Urinary bladder (tissue), 2 donors: ENCODE results near the gene EHBP1L1. TPM values are rescaled to one million over a fixed set of nuclear protein-coding genes. Genes with fewer than 3 reads are reported as not detected.

Experiments used
- polyA plus RNA-seq: library from polyadenylated mRNA; stranded (reverse); fragments of 200-250 nt; gene quantifications from one replicate; pipeline ENCODE4 v1.2.3, GENCODE V29; 2013
- small RNA-seq: library from RNA; depleted of rRNA; stranded (forward); fragments of <200 nt; gene quantifications from one replicate; pipeline ENCODE3, GENCODE V24; 2014
- total RNA-seq: library from RNA; depleted of rRNA; stranded (reverse); fragments of >200 nt; gene quantifications from one replicate; pipeline ENCODE4 v1.2.3, GENCODE V29; 2014
- donor health status: healthy.

EHBP1L1 gene
- total and polyA plus RNA-seq, 2 donors = 45.9 to 178 TPM

Small RNA genes within 50 kb of the gene (small RNA-seq; reads per million reads assigned to genes)
- gene AP001362.1 = not detected
- gene MIR4690 = 0.09 reads per million

Other genes with a start within 250 kb of the EHBP1L1 start
- gene DPF2, start 242.2 kb upstream of the EHBP1L1 start, total RNA-seq = 29.3 TPM
- gene DPF2, start 242.2 kb upstream of the EHBP1L1 start, polyA plus RNA-seq = 55.2 TPM
- 0.11 TPM for gene TIGD3, start 221.3 kb upstream of the EHBP1L1 start, total RNA-seq
- 0.16 TPM for gene TIGD3, start 221.3 kb upstream of the EHBP1L1 start, polyA plus RNA-seq
- gene SLC25A45, start 193.4 kb upstream of the EHBP1L1 start, total RNA-seq = 5.0 TPM
- 4.3 TPM for gene SLC25A45, start 193.4 kb upstream of the EHBP1L1 start, polyA plus RNA-seq
- gene FRMD8, start 189.4 kb upstream of the EHBP1L1 start, total RNA-seq = 17.3 TPM
- 26.3 TPM for gene FRMD8, start 189.4 kb upstream of the EHBP1L1 start, polyA plus RNA-seq
- 104 TPM for gene NEAT1, start 153.3 kb upstream of the EHBP1L1 start, total RNA-seq
- 450 TPM for gene NEAT1, start 153.3 kb upstream of the EHBP1L1 start, polyA plus RNA-seq
- 27,753 TPM for gene MALAT1, start 77.0 kb upstream of the EHBP1L1 start, total RNA-seq
- 141 TPM for gene MALAT1, start 77.0 kb upstream of the EHBP1L1 start, polyA plus RNA-seq
- gene SCYL1, start 51.0 kb upstream of the EHBP1L1 start, total RNA-seq = 43.4 TPM
- 82.0 TPM for gene SCYL1, start 51.0 kb upstream of the EHBP1L1 start, polyA plus RNA-seq
- 58.5 TPM for gene LTBP3, start 17.7 kb upstream of the EHBP1L1 start, total RNA-seq
- 145 TPM for gene LTBP3, start 17.7 kb upstream of the EHBP1L1 start, polyA plus RNA-seq
- 14.6 TPM for gene ZNRD2, start 5.6 kb upstream of the EHBP1L1 start, total RNA-seq
- 94.9 TPM for gene ZNRD2, start 5.6 kb upstream of the EHBP1L1 start, polyA plus RNA-seq
- 10.9 TPM for gene FAM89B, start 3.5 kb upstream of the EHBP1L1 start, total RNA-seq
- 82.7 TPM for gene FAM89B, start 3.5 kb upstream of the EHBP1L1 start, polyA plus RNA-seq
- 0.63 TPM for gene KCNK7, start 19.7 kb downstream of the EHBP1L1 start, total RNA-seq
- gene KCNK7, start 19.7 kb downstream of the EHBP1L1 start, polyA plus RNA-seq = 1.2 TPM
- 20.6 TPM for gene MAP3K11, start 38.2 kb downstream of the EHBP1L1 start, total RNA-seq
- 39.7 TPM for gene MAP3K11, start 38.2 kb downstream of the EHBP1L1 start, polyA plus RNA-seq
- gene PCNX3, start 39.7 kb downstream of the EHBP1L1 start, total RNA-seq = 8.3 TPM
- 25.3 TPM for gene PCNX3, start 39.7 kb downstream of the EHBP1L1 start, polyA plus RNA-seq
- gene SIPA1, start 62.0 kb downstream of the EHBP1L1 start, total RNA-seq = 16.0 TPM
- gene SIPA1, start 62.0 kb downstream of the EHBP1L1 start, polyA plus RNA-seq = 54.0 TPM
- gene RELA, start 86.9 kb downstream of the EHBP1L1 start, total RNA-seq = 18.5 TPM
- gene RELA, start 86.9 kb downstream of the EHBP1L1 start, polyA plus RNA-seq = 80.8 TPM
- gene KAT5, start 136.2 kb downstream of the EHBP1L1 start, total RNA-seq = 28.4 TPM
- 95.6 TPM for gene KAT5, start 136.2 kb downstream of the EHBP1L1 start, polyA plus RNA-seq
- 11.9 TPM for gene RNASEH2C, start 144.7 kb downstream of the EHBP1L1 start, total RNA-seq
- 102 TPM for gene RNASEH2C, start 144.7 kb downstream of the EHBP1L1 start, polyA plus RNA-seq
- 3.0 TPM for gene AP5B1, start 204.9 kb downstream of the EHBP1L1 start, total RNA-seq
- gene AP5B1, start 204.9 kb downstream of the EHBP1L1 start, polyA plus RNA-seq = 14.7 TPM
- 4.7 TPM for gene OVOL1, start 211.0 kb downstream of the EHBP1L1 start, total RNA-seq
- 5.1 TPM for gene OVOL1, start 211.0 kb downstream of the EHBP1L1 start, polyA plus RNA-seq